NCI-H526 treated with DMSO at 0.1 percent for 48 hours (cell line): ENCODE results near the gene NFASC.

ENCODE experiments used
- DNase-seq: peaks from one replicate; lab custom pipeline; 2025; lab: John Stamatoyannopoulos, UW

Gene NFASC

DNA sequence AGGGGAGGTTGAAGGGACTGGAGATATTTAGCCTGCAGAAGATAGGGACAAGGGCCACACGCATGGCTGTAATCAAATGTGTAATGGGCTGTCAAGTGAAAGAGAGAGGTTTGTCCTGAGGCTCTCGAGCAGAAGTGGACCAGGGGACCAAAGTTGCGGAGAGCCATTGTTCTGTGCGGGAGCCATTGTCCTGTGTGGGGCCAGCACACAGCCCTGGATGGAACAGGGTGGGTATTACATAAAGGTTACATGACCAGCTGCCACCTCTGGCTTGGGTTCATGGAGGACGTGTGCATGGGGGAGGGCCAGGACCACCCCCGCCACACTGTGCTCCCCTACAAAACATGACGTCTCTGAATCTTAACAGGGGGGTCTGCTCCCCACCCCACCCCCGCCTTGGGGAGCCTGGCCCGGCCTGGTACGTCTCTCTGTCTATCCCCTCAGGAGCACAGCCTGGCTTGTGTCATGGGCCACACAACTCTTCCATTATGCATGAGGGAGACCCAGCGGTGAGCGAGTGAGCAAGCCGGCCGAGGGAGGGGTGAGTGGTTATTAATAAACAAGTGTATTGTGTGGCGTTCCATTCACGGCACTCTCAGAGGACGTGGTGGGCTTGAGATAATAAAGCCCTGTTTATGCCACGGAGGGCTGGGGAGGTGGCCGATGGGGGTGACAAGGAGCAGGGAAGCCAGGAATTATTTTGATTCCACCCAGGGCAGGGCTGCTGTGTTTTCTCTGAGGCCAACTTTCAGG, at the start of gene NFASC:
Gene NFASC, plus strand, starts transcription at position 703 of the 753 bp plus-strand sequence. CDS start 73,454 bp downstream, outside the sequence.
- no peak for DNase-seq

GRCh38 chr1:204821476-204821875, 49.2 kb upstream of the NFASC start:
- DNase-seq: no peak

- DNase-seq: no peak
Measured at GRCh38 chr1:204821924-204822323, 48.7 kb upstream of the NFASC start.

DNA sequence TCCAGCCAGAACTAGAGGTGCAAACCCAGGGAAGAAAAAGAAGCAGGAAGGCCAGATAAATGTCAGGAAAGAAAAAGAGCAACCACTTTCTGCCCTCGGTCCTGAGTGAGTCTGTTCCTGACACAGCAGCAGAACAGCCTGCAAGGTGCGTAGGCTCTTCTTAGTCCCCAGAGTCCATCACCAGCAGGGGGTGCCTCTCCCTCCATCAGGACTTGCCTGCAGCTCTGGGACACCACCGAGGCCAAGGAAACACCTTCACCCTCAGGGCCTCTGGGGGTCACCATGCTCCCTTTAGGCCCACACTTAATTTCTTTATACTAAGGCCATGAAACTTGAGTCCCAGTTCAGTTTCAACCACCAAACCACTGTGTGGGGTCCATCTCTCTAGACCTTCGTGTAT, 43.7 kb upstream of the NFASC start:
- no peak for DNase-seq

DNA sequence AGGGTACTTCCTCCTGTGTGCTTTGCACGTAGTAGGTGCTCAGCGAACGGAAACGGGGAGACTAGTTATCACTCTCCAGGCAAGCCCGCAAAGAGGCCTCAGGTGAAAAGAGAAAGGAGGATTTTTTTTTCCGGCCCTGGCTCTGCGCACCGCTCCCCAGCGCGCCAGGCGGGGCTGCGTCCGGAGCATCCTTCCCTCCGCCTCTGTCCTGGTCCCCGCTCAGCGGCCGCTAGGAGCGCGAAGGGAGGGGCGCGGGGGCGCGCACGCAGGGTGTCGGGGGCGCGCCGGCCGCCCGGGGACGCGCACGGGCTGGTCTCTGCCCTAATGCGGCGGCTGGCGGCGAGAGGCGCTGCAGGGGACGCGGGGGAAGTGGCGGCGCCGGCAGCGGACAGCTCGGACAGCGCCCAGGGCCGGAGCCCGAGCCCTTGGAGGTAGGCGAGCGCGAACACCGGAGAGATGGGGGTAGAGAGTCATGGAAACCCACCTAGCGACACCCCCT, 42.3 kb upstream of the NFASC start:
- peak; percentile 33 for DNase-seq

- DNase-seq: no peak
Measured at GRCh38 chr1:204829133-204829825, 41.4 kb upstream of the NFASC start.

- DNase-seq: no peak
Measured at GRCh38 chr1:204830747-204831146, 39.9 kb upstream of the NFASC start.

DNA sequence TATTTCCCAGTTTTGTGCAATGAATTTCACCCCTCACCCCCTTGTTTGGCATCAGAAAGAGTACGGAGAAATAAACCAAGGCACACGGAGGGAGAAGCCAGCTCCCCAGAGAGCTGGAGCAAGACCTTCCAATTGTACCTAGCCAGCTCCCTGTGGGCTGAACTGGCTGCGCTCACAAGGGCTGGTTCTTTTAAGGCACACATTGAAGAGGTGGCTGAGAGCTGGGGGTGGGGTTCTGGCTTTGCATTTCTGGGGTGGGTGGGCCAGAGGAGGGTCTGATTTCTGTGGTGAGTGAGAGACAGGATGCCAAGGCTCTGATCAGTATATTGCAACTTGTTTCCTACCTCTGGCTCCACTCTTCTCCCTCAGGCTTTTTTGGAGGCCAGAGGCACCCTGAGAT, 39.5 kb upstream of the NFASC start:
- DNase-seq: no peak

- no peak for DNase-seq
Measured at GRCh38 chr1:204834336-204834735, 36.3 kb upstream of the NFASC start.

GRCh38 chr1:204834752-204835151, 35.9 kb upstream of the NFASC start:
- DNase-seq: no peak

DNA sequence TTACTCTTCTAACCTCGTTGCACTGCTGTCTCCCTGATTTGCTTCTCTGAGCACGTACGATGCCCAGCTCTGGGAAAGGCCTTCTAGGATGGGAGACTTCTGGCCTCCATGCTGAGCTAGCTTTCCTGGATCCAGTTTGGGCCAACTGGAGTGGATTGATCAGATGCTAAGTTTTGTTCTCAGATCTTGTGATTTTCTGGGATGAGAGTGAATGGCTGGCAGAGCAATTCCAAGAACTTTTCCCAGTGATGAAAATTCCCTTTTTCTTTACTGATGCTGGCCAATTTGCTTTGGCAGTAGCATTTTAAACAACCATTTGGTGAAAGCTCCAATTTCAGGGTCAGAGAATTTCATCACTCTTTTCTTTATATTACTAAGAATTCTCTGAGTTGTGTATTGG, 34.9 kb upstream of the NFASC start:
- no peak for DNase-seq

- no peak for DNase-seq
Measured at GRCh38 chr1:204836856-204837255, 33.8 kb upstream of the NFASC start.

- no peak for DNase-seq
Measured at GRCh38 chr1:204837440-204838084, 33.1 kb upstream of the NFASC start.

- no peak for DNase-seq
Measured at GRCh38 chr1:204841316-204841715, 29.3 kb upstream of the NFASC start.

GRCh38 chr1:204841798-204842197, 28.9 kb upstream of the NFASC start:
- DNase-seq: peak; percentile 92

DNA sequence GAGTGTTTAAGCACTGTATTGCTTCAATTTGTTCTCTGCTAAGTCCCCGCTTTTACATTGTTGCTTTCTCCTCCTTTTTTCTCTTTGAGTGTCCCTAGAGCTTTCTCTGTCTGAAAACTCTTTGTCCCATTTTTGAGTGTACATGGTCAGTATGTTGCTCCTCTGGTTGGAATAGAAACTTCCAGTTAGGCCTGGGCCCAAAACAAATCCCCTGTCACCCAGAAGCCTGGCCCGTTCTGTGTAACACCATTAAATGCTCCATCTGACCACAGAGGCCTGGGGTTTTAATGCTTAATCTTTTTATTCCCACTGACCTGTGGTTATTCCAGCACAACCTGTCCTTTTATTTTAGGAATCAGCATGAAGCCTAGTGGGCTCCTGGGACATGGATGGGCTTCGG, 28.3 kb upstream of the NFASC start:
- DNase-seq: no peak

GRCh38 chr1:204842892-204843291, 27.8 kb upstream of the NFASC start:
- no peak for DNase-seq

GRCh38 chr1:204846546-204846945, 24.1 kb upstream of the NFASC start:
- DNase-seq: no peak

GRCh38 chr1:204848579-204848978, 22.1 kb upstream of the NFASC start:
- DNase-seq: no peak

DNA sequence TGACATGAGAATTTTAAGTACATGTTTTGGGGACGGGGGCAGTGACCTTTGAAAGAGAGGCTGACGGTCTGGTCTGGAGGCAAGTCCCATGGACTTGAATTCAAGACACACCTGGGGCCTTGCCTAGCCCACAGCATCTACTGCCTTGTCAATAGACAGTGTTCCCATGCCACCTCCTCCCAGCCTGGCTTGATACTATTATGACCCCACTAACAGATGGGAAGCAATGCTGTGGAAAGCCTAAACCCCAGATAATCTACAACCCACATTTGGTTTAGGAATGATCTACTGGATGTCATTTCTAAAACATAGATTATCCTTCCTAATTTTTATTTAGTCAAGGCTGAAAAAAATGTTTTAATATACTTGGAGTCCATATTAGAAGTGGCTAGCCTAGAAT, 17.8 kb upstream of the NFASC start:
- DNase-seq: no peak

DNA sequence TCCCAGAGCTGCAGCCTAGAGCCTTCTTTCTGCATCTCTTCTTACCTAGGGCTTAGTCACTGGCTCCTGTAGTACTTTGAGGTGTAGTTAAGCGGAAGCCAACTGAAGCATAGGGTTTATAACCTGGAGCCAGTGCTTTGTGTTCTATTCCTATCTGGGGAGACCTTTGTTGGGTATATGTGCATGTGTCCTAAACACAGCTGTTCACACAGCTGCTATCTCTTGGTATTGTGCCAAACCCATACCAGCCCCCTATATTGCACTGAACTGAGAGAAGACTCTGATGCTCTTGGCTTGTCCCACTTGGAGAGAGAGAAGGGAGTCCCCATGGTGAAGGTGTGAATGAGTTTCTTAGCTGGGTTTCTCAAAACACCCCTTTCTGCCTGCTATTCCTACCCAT, 17.2 kb upstream of the NFASC start:
- no peak for DNase-seq

GRCh38 chr1:204854286-204854685, 16.4 kb upstream of the NFASC start:
- DNase-seq: no peak

- no peak for DNase-seq
Measured at GRCh38 chr1:204858363-204858821, 12.3 kb upstream of the NFASC start.
